HepG2 (cell line): ENCODE results near the gene CNTD1. TPM values are rescaled to one million over a fixed set of nuclear protein-coding genes. Genes with fewer than 3 reads are reported as not detected.

ENCODE experiments used
- DMAP1 ChIP-seq: IDR thresholded peaks from 2 replicates; pipeline ENCODE4 v1.6.1; 2016
- GATA4 ChIP-seq: sonication (generic); IDR thresholded peaks from 2 replicates; pipeline ENCODE4 v1.6.1; 2016; ENCODE audit warnings: antibody characterized with exemption, low read depth, borderline replicate concordance
- HOXA5 ChIP-seq: sonication (generic); formaldehyde crosslinking; IDR thresholded peaks from 2 replicates; pipeline ENCODE4 v1.4.0; 2020; ENCODE audit warnings: missing genetic modification reagents
- PAF1 ChIP-seq: IDR thresholded peaks from 2 replicates; pipeline ENCODE4 v1.6.1; 2016; ENCODE audit warnings: missing genetic modification reagents, missing compliant biosample characterization
- POLR2G ChIP-seq: fragments of 200-400 bp; formaldehyde crosslinking; IDR thresholded peaks from 2 replicates; pipeline ENCODE4 v1.6.1; 2018; ENCODE audit warnings: mild to moderate bottlenecking, low read depth, low read length, moderate library complexity
- TAF1 ChIP-seq: sonication (generic); formaldehyde crosslinking; IDR thresholded peaks from 2 replicates; pipeline ENCODE4 v1.4.0; 2020; ENCODE audit warnings: missing genetic modification reagents
- ZNF232 ChIP-seq: sonication (generic); formaldehyde crosslinking; IDR thresholded peaks from 2 replicates; pipeline ENCODE4 v1.4.0; 2020; ENCODE audit warnings: missing genetic modification reagents, borderline replicate concordance
- ZNF614 ChIP-seq: IDR thresholded peaks from 2 replicates; pipeline ENCODE4 v1.6.1; 2018; ENCODE audit warnings: missing biosample characterization, missing genetic modification reagents, inconsistent platforms, borderline replicate concordance
- polyA plus RNA-seq, 8 experiments: library from polyadenylated mRNA; depleted of rRNA in 3 of 8; stranded (reverse) in 7 of 8; unstranded in 1 of 8; fragments of >200 nt; fragmentation: Illumina TruSeq in 4 of 8; extraction: Trizol in 4 of 8; gene quantifications; 2 replicates each; pipeline versions ENCODE4 v1.2.1 to v1.2.3, GENCODE V29; 2011 to 2016; ENCODE audit warnings: low read depth in 4 of 8, missing spikeins in 1 of 8, mixed read lengths in 1 of 8; ENCODE audit not compliant: insufficient read depth in 1 of 8
- total RNA-seq, 5 experiments: library from RNA; depleted of rRNA; stranded (reverse); fragments of >200 nt; fragmentation: Illumina TruSeq; extraction: Trizol; gene quantifications; 2 replicates each; pipeline ENCODE4 v1.2.3, GENCODE V29; 2016; ENCODE audit warnings: low read depth in 1 of 5
- TF ChIP-seq, protein P1 (sequence below): IDR thresholded peaks from 2 replicates; pipeline ENCODE4 v1.6.1; 2016; ENCODE audit warnings: low read depth, control low read depth
- TF ChIP-seq, protein P2 (sequence below): sonication (generic); formaldehyde crosslinking; IDR thresholded peaks from 2 replicates; pipeline ENCODE4 v1.4.0; 2020; ENCODE audit warnings: mild to moderate bottlenecking, missing genetic modification reagents
- TF ChIP-seq, protein P3 (sequence below): sonication (generic); formaldehyde crosslinking; IDR thresholded peaks from 2 replicates; pipeline ENCODE4 v1.8.0; 2022; ENCODE audit warnings: missing genetic modification reagents, mild to moderate bottlenecking, borderline replicate concordance
- TF ChIP-seq, protein P4 (sequence below), 2 experiments: sonication (generic) in 1 of 2; formaldehyde crosslinking in 1 of 2; IDR thresholded peaks; 2 replicates each; pipeline versions ENCODE4 v1.4.0 to v1.6.1; 2016 to 2020; ENCODE audit warnings: borderline replicate concordance in 1 of 2, low read depth in 1 of 2, mild to moderate bottlenecking in 1 of 2, missing genetic modification reagents in 1 of 2
- TF ChIP-seq, protein P5 (sequence below): IDR thresholded peaks from 2 replicates; pipeline ENCODE4 v1.6.1; 2016; ENCODE audit warnings: mild to moderate bottlenecking

The CNTD1 gene
- total and polyA plus RNA-seq, 2 of the 13 experiments (the other 11 are each of a cell fraction or from before 2014, with no cell fraction given), result 0.11 to 0.15 TPM

DNA sequence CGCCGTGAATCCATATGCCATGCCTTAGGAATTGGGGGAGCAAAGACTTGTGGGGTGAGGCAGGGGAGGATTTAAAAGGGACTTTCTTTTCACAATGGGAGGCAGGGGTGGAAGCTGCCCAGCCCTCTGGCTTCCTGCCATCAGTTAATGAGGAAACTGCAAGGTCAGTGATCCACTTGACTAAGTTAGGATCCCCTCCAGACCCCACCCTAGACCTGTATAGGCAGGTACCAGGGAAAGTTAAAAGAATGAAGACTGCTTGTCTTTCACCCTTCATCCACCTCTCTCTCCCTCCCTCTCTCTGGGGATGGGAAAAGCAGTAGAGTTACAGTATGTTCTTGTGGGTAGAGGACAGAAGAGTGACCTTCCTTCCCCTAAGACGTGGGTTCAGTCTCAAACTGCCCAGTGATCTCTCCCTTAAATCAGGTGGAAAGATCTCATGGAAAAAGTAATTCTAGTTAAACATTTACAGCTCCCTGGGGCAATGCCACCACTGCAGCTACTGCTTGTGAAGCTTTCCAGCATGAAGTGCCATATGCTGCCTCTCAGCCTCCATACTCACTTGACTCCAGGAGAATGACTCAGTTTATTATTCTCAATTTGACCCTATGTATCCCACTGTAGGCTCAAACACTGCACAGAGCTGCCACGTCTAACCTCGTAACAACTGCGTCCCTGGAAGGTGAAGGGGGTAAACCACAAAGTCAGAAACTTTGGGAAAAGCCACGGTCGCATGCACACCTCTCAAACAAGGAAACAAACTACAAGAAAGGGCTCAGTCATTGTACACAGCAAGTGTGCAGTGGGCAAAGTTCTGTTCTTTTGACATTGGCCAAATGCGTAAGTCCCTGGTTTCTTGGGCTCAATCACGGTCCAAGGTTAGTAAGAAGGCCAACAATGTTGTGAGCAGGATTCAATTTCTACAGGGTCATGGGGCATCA is 1.3 kb upstream of the CNTD1 start (continued):
- TF ChIP-seq HOXA5 (peak; percentile 24; the same call in 1 of the 2 replicates), PAF1 (CRISPR knock-in tag) (peak; percentile 59), ZNF614 (CRISPR knock-in tag) (peak; percentile 61; the same call in 1 of the 2 replicates), POLR2G (peak; percentile 81), TAF1 (CRISPR knock-in tag) (peak; percentile 56; the same call in 1 of the 2 replicates), DMAP1 (0 out of 2 replicates have a peak, but pooled peaks have one; percentile 26), ZNF232 (CRISPR knock-in tag) (no peak; the same call in 1 of the 2 replicates), GATA4 (peak; percentile 43; the same call in 1 of the 2 replicates)
- TF ChIP-seq, protein P1, sequence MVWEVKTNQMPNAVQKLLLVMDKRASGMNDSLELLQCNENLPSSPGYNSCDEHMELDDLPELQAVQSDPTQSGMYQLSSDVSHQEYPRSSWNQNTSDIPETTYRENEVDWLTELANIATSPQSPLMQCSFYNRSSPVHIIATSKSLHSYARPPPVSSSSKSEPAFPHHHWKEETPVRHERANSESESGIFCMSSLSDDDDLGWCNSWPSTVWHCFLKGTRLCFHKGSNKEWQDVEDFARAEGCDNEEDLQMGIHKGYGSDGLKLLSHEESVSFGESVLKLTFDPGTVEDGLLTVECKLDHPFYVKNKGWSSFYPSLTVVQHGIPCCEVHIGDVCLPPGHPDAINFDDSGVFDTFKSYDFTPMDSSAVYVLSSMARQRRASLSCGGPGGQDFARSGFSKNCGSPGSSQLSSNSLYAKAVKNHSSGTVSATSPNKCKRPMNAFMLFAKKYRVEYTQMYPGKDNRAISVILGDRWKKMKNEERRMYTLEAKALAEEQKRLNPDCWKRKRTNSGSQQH (CRISPR knock-in tag), result 0 out of 2 replicates have a peak, but pooled peaks have one; percentile 25
- TF ChIP-seq, protein P2, sequence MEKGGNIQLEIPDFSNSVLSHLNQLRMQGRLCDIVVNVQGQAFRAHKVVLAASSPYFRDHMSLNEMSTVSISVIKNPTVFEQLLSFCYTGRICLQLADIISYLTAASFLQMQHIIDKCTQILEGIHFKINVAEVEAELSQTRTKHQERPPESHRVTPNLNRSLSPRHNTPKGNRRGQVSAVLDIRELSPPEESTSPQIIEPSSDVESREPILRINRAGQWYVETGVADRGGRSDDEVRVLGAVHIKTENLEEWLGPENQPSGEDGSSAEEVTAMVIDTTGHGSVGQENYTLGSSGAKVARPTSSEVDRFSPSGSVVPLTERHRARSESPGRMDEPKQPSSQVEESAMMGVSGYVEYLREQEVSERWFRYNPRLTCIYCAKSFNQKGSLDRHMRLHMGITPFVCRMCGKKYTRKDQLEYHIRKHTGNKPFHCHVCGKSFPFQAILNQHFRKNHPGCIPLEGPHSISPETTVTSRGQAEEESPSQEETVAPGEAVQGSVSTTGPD (CRISPR knock-in tag), result no peak
- TF ChIP-seq, protein P3, sequence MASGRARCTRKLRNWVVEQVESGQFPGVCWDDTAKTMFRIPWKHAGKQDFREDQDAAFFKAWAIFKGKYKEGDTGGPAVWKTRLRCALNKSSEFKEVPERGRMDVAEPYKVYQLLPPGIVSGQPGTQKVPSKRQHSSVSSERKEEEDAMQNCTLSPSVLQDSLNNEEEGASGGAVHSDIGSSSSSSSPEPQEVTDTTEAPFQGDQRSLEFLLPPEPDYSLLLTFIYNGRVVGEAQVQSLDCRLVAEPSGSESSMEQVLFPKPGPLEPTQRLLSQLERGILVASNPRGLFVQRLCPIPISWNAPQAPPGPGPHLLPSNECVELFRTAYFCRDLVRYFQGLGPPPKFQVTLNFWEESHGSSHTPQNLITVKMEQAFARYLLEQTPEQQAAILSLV (CRISPR knock-in tag), result peak; percentile 82; the same call in 1 of the 2 replicates
- TF ChIP-seq, protein P4, sequence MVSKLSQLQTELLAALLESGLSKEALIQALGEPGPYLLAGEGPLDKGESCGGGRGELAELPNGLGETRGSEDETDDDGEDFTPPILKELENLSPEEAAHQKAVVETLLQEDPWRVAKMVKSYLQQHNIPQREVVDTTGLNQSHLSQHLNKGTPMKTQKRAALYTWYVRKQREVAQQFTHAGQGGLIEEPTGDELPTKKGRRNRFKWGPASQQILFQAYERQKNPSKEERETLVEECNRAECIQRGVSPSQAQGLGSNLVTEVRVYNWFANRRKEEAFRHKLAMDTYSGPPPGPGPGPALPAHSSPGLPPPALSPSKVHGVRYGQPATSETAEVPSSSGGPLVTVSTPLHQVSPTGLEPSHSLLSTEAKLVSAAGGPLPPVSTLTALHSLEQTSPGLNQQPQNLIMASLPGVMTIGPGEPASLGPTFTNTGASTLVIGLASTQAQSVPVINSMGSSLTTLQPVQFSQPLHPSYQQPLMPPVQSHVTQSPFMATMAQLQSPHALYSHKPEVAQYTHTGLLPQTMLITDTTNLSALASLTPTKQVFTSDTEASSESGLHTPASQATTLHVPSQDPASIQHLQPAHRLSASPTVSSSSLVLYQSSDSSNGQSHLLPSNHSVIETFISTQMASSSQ (IDR thresholded peaks at IDR 0.05; ENCODE audit: low read depth), result peak; percentile 93
- TF ChIP-seq, protein P4 (CRISPR knock-in tag; IDR thresholded peaks at IDR 0.05; ENCODE audit: borderline replicate concordance), result peak; percentile 89
- TF ChIP-seq, protein P5, sequence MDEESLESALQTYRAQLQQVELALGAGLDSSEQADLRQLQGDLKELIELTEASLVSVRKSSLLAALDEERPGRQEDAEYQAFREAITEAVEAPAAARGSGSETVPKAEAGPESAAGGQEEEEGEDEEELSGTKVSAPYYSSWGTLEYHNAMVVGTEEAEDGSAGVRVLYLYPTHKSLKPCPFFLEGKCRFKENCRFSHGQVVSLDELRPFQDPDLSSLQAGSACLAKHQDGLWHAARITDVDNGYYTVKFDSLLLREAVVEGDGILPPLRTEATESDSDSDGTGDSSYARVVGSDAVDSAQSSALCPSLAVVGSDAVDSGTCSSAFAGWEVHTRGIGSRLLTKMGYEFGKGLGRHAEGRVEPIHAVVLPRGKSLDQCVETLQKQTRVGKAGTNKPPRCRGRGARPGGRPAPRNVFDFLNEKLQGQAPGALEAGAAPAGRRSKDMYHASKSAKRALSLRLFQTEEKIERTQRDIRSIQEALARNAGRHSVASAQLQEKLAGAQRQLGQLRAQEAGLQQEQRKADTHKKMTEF (CRISPR knock-in tag), result 0 out of 2 replicates have a peak, but pooled peaks have one; percentile 20
